Gastrocnemius medialis (tissue), 4 donors: Measurements from ENCODE around the gene ST8SIA2.

Experiments
- CTCF ChIP-seq, 5 experiments: fragments of 450-650 bp in 3 of 5; fragments of 200-600 bp in 2 of 5; sonication (generic) in 2 of 5; IDR thresholded peaks in 4 of 5; conservative IDR thresholded peaks in 1 of 5; 1 replicate in 4 of 5; 2 replicates in 1 of 5; pipeline ENCODE4 v1.5.1; 2016 to 2019; ENCODE audit warnings: antibody characterized with exemption in 5 of 5, mild to moderate bottlenecking in 3 of 5, moderate library complexity in 3 of 5
- POLR2A ChIP-seq, 2 donors: fragments of 450-650 bp; IDR thresholded peaks; one replicate each; pipeline ENCODE4 v1.6.1; 2017; ENCODE audit warnings: antibody characterized with exemption in 2 of 2, mild to moderate bottlenecking in 2 of 2, moderate library complexity in 2 of 2

DNA sequence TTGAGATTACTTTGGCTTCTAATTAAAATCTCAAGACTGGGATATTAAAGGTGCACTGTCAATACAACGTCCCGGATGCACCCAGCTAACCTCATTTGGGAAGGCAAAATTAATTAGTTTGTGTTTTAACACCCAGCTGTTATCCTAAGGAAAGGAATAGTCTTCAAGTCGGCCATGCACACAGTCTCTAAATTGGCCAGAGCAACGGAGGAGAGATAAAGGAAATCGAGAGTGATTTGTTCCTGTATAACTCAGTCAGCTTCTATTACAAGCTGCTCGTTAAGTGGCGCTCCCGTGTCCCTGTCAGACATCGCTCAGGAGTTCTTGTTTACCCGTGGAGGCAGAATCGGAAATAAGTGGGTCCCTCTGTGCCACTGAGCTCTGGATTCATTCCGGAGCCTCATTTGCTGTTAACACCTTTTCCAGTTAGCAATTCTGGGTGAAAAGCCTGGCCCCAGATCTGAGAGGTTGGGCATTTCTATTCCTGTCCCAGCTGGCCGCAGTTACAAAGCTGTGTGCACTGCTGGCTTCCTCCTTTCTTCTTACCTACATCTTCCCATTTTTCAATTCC lies 63.9 kb downstream of the ST8SIA2 start:
- TF ChIP-seq CTCF (IDR thresholded peaks at IDR 0.05 in 4 of 5, conservative IDR thresholded peaks at IDR 0.05 in 1 of 5): no peak
- TF ChIP-seq POLR2A (IDR thresholded peaks at IDR 0.05): no peak
